ENCODE data around the gene BCKDK.

GRCh38 chr16:31130899-31131298 lies 22.7 kb downstream of the BCKDK start:
- TF ChIP-seq CTCF (IDR thresholded peaks at IDR 0.05; ENCODE audit: low read depth, low read length, poor library complexity, severe bottlenecking) (no peak), EZH2phosphoT487 (IDR thresholded peaks at IDR 0.05; ENCODE audit: borderline replicate concordance, low read length) (no peak)
